Superior temporal gyrus (tissue), 1 donor: ENCODE measurements around the gene SYNGR4.
A peak's percentile ranks its signal among the peaks of the same experiment; 100 is the strongest.

ENCODE experiments used
- DNase-seq: peaks from one replicate; pipeline ENCODE4 v3.0.0-alpha.2; 2016; ENCODE audit errors: extremely low spot score

Gene SYNGR4

GRCh38 chr19:48396016-48396823, 32.1 kb downstream of the SYNGR4 start:
- DNase-seq: no peak

GRCh38 chr19:48396824-48397176, 32.6 kb downstream of the SYNGR4 start:
- DNase-seq: no peak

GRCh38 chr19:48397263-48398101, 33.3 kb downstream of the SYNGR4 start:
- DNase-seq: no peak

- DNase-seq: no peak
Measured at GRCh38 chr19:48398102-48398374, 33.9 kb downstream of the SYNGR4 start.

- no peak for DNase-seq
Measured at GRCh38 chr19:48398375-48399235, 34.4 kb downstream of the SYNGR4 start.

GRCh38 chr19:48400018-48400742, 36.0 kb downstream of the SYNGR4 start:
- DNase-seq: no peak

GRCh38 chr19:48401287-48401686, 37.1 kb downstream of the SYNGR4 start:
- DNase-seq: no peak

- DNase-seq: peak; percentile 72
Measured at GRCh38 chr19:48403606-48404005, 39.4 kb downstream of the SYNGR4 start.

GRCh38 chr19:48405010-48405659, 41.0 kb downstream of the SYNGR4 start:
- no peak for DNase-seq

GRCh38 chr19:48405850-48406249, 41.7 kb downstream of the SYNGR4 start:
- no peak for DNase-seq

- DNase-seq: no peak
Measured at GRCh38 chr19:48413879-48414587, 49.9 kb downstream of the SYNGR4 start.

GRCh38 chr19:48415395-48415794, 51.2 kb downstream of the SYNGR4 start:
- no peak for DNase-seq

GRCh38 chr19:48415806-48416221, 51.6 kb downstream of the SYNGR4 start:
- DNase-seq: no peak

- no peak for DNase-seq
Measured at GRCh38 chr19:48417421-48417820, 53.3 kb downstream of the SYNGR4 start.

- DNase-seq: no peak
Measured at GRCh38 chr19:48418317-48419064, 54.3 kb downstream of the SYNGR4 start.

GRCh38 chr19:48419158-48419920, 55.2 kb downstream of the SYNGR4 start:
- DNase-seq: peak; percentile 27

- DNase-seq: no peak
Measured at GRCh38 chr19:48421548-48421947, 57.4 kb downstream of the SYNGR4 start.

- peak; percentile 17 for DNase-seq
Measured at GRCh38 chr19:48424694-48425219, 60.6 kb downstream of the SYNGR4 start.
